Fibroblast of villous mesenchyme (primary cell): ENCODE results near the gene RBM39. TPM values are rescaled to one million over a fixed set of nuclear protein-coding genes. Genes with fewer than 3 reads are reported as not detected.

ENCODE experiments used
- DNase-seq: peaks from one replicate; pipeline ENCODE4 v3.0.0-alpha.2; 2010; ENCODE audit warnings: low read depth
- H3K4me3 ChIP-seq: 2 replicates; pipeline ENCODE4 v1.5.1; 2011; ENCODE audit warnings: low read depth, mild to moderate bottlenecking, low read length
- total RNA-seq: library from RNA; depleted of rRNA; stranded (reverse); fragments of >200 nt; gene quantifications from 2 replicates; pipeline ENCODE4 v1.2.3, GENCODE V29; 2012
- TF ChIP-seq, protein P1 (sequence below): IDR thresholded peaks from 2 replicates; pipeline ENCODE4 v1.5.1; 2012; ENCODE audit warnings: low read depth, mild to moderate bottlenecking, low read length; ENCODE audit not compliant: insufficient read depth

The RBM39 gene
- total RNA-seq, 1 donor, result 372 TPM

DNA sequence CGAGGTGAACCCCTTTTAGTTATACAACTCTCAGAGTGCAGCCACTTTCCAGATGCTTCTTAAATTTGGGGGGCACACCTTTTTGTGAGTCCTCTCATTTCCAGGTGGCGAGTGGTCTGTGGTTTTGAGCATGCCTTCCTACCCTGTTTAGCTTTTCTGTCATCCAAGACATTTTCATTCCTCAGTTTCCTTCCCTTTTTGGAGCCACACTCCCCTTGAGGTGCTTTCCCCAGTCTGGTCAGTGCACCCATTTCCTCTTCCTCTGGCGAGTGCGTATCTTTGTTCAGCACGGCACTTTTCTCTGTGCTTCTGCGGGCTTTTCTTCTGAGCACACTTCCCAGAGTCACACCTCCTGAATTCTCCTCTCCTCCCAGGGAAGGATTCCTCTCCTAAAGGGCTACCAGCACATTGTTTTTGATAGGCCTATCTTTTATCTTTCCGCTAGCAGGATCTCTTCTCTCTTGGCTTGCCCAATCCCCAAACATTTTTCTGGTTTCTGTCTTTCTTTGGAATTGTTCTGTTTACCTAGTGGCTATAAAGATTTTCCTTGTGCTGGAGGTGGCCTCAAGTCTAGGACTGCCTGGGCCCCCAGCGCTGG lies 31.2 kb upstream of the RBM39 start:
- H3K4me3 ChIP-seq, result peak overlapping the region; percentile 90
- TF ChIP-seq, protein P1, sequence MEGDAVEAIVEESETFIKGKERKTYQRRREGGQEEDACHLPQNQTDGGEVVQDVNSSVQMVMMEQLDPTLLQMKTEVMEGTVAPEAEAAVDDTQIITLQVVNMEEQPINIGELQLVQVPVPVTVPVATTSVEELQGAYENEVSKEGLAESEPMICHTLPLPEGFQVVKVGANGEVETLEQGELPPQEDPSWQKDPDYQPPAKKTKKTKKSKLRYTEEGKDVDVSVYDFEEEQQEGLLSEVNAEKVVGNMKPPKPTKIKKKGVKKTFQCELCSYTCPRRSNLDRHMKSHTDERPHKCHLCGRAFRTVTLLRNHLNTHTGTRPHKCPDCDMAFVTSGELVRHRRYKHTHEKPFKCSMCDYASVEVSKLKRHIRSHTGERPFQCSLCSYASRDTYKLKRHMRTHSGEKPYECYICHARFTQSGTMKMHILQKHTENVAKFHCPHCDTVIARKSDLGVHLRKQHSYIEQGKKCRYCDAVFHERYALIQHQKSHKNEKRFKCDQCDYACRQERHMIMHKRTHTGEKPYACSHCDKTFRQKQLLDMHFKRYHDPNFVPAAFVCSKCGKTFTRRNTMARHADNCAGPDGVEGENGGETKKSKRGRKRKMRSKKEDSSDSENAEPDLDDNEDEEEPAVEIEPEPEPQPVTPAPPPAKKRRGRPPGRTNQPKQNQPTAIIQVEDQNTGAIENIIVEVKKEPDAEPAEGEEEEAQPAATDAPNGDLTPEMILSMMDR, result no peak
- DNase-seq, result peak; percentile 66

DNA sequence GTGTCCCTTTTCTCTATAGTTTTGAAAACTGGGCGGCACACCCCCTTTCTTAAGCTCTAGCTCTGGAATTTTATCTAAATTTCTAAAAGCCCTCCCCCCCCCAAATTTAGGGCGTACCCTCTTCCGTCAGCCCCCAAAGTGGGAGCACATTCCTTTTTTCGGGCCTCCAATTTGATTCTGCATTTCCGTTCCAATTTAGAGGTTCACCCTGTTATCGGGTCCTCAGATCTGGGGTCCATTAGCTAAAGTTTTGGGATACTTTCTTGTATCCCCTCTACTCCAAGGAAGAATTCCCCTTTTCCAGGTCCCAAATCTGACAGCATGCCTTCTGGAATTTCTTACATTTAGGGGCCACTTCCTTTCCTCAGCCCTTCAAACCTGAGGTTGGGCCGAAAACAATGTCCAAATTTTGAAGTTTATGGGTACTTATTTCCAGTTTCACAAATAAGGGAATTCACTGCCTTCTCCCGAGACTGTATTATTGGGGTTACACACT lies 30.6 kb upstream of the RBM39 start:
- no peak for DNase-seq
- peak overlapping the region; percentile 90 for H3K4me3 ChIP-seq
- TF ChIP-seq, protein P1, result no peak

DNA sequence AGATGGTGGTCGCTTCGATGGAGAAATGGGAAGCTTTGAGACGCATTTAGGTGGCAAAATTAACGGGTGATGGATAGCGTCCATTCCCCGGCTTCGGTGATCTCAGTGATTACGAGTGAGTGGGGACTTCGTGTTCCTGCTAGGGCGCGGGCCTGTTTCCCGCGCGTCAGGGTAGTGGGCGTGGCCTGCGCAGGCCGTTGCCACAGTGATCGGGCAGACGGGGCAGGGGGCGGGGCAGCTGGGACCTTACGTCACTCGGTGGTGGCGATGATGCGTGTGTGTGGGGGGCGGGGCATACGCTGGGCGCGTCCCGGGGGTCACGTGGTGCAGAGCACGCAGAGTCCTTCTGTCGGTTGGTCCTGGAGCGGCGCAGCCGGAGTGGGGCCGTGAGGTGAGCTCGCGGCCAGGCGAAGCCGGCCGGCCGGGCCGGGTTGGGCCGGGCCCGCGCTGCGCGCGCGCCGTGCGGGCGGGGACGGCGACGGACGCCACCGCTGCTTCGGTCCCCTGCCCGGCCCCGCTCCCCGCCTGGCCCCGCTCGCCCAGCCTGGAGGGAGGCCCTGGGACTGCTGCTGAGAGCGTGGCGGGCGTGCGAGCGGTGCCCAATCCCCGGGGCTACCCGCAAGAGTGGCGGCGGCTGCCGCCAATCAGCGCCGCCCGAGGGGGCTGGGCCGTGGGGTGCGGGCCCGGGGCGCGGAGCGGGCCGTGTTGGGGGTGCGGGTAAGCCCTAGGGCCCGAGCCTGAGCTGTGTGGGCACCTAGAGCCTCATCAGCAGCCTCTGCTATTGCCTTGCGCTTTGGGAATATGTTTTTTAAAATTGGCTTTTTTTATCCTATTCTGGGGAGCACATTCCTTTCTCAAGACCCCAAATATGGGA lies 29.9 kb upstream of the RBM39 start, which contains the start of gene PHF20:
TSS of gene PHF20 (plus strand) at position 327 of the 874 bp plus-strand sequence. CDS start 29,508 bp downstream, outside the sequence.
- peak within 1 kb of the TSS; percentile 90 for H3K4me3 ChIP-seq
- DNase-seq, result peak; percentile 98
- TF ChIP-seq, protein P1, result no peak

DNA sequence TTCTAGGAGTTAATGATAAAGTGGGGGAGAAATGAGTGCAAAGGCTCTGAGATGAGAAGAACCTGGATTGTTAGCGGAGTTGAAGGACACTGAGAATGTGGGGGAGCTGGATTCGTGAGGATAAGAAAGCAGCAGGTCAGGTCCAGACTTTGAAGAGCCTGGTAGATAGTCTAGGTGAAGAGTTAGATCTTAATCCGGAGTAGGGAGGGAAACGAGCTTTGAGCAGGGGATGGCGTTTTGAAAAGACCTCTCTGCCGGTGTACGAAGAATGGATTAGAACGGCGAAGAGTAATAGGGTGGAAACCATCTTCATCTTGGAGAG lies 29.3 kb upstream of the RBM39 start:
- DNase-seq, result no peak
- TF ChIP-seq, protein P1, result no peak
- H3K4me3 ChIP-seq, result peak overlapping the region; percentile 32

DNA sequence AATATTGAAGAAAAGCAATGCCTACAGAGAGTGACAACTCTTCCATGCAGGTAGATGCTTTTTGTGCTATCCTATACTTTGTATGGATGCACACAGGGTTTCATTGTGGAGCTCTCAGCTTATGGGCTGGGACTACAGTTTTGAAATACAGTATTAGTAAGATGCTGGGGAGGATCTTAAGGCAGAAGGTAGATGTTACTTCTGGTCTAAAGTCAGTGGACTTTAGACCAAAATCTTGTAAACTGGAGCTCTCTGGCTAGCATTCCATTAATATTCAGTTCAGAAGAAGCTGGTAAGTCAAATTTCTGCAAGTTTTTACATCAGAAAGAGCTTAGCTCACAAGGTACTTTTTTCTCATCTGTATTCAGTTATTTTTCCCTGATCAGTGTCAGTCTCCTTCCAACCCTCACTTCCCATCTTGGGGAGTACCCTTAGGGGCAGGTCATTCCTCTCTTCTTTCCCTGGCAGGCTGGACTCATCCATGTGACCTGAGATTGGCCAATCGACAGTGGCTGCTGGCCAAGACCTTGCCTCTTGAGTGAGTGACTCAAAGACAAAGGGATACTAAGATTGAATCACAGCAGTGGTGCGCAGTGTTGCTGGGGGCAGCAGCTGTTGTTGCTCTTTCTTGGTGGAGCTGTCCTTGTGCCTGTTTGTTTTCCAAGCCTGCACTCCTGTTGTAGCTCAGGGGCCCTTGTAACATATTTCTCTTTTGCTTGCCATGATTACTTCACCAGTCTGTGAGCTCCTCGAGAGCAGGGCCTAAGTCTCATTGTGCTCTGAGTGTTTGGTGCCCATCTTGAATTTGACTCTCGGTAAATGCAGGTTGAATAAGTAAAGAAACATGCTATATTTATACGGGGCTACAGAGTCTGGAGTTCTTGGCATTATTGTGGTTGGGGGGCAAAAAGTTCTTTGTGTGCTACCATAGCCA lies 26.9 kb upstream of the RBM39 start:
- DNase-seq, result peak; percentile 96
- TF ChIP-seq, protein P1, result no peak
- no peak overlapping the region for H3K4me3 ChIP-seq
